IMR-90 (cell line): ENCODE results near the gene PRPSAP1. TPM values are rescaled to one million over a fixed set of nuclear protein-coding genes. Genes with fewer than 3 reads are reported as not detected.

Source experiments
- ATAC-seq: fragments of 200-7000 bp; cut with Tn5 transposase; 2 replicates; pipeline ENCODE4 v1.9.1; 2020; ENCODE audit warnings: low read depth, mild to moderate bottlenecking, moderate library complexity
- BruUV-seq: library from RNA; stranded (reverse); fragments of 400-500 nt; replicated peaks from 2 replicates; lab custom pipeline; 2021; lab: Mats Ljungman, UMichigan
- CTCF ChIA-PET: fragments of 300-600 bp; formaldehyde crosslinking; extraction: SDS; loops from one replicate; lab custom pipeline; 2021; ENCODE audit warnings: antibody characterized with exemption; lab: Yijun Ruan, JAX
- POLR2A ChIA-PET: fragments of 300-600 bp; sonication (Branson Sonifier 250); formaldehyde crosslinking; loops from one replicate; lab custom pipeline; 2022; ENCODE audit warnings: antibody characterized with exemption; ENCODE audit not compliant: unreplicated experiment; lab: Charles Lee
- DNase-seq: peaks from one replicate; pipeline ENCODE4 v3.0.0; 2013
- H2AFZ ChIP-seq: replicated peaks from 2 replicates; pipeline ENCODE3; 2013; ENCODE audit warnings: low read length, mild to moderate bottlenecking; ENCODE audit not compliant: poor library complexity
- H2AK5ac ChIP-seq: 2 replicates; pipeline ENCODE4 v1.6.1; 2013; ENCODE audit warnings: low read depth, low read length, inconsistent platforms
- H2AK9ac ChIP-seq: replicated peaks from 2 replicates; pipeline ENCODE3; 2013; ENCODE audit warnings: mild to moderate bottlenecking, low read depth, low read length, moderate library complexity; ENCODE audit not compliant: poor library complexity
- H2BK120ac ChIP-seq: 2 replicates; pipeline ENCODE4 v1.6.1; 2013; ENCODE audit warnings: low read depth, low read length, inconsistent platforms
- H2BK15ac ChIP-seq: 3 replicates; pipeline ENCODE4 v1.6.1; 2013; ENCODE audit warnings: low read depth, low read length, inconsistent platforms
- H2BK20ac ChIP-seq: 2 replicates; pipeline ENCODE4 v1.6.1; 2013; ENCODE audit warnings: low read depth, mild to moderate bottlenecking, inconsistent platforms, low read length, moderate library complexity
- H2BK5ac ChIP-seq: 2 replicates; pipeline ENCODE4 v1.6.1; 2013; ENCODE audit warnings: mild to moderate bottlenecking, low read depth, low read length, inconsistent platforms; ENCODE audit not compliant: poor library complexity, severe bottlenecking
- H3K14ac ChIP-seq: replicated peaks from 2 replicates; pipeline ENCODE4 v1.6.1; 2013; ENCODE audit warnings: low read depth, low read length, inconsistent platforms
- H3K18ac ChIP-seq: 2 replicates; pipeline ENCODE4 v1.6.1; 2013; ENCODE audit warnings: low read depth, low read length, control low read depth
- H3K23ac ChIP-seq: 2 replicates; pipeline ENCODE4 v1.6.1; 2013; ENCODE audit warnings: low read depth, low read length, inconsistent platforms
- H3K27ac ChIP-seq: 2 replicates; pipeline ENCODE4 v1.5.1; 2013; ENCODE audit warnings: mild to moderate bottlenecking, control low read depth, low read length; ENCODE audit not compliant: insufficient read depth
- H3K27me3 ChIP-seq: 2 replicates; pipeline ENCODE4 v1.6.1; 2013; ENCODE audit warnings: low read length; ENCODE audit not compliant: control insufficient read depth, insufficient read depth
- H3K36me3 ChIP-seq: 2 replicates; pipeline ENCODE4 v1.6.1; 2013; ENCODE audit warnings: low read length, mixed read lengths; ENCODE audit not compliant: control insufficient read depth, insufficient read depth
- H3K4ac ChIP-seq: 2 replicates; pipeline ENCODE4 v1.6.1; 2013; ENCODE audit warnings: low read depth, low read length, inconsistent platforms
- H3K4me1 ChIP-seq: 2 replicates; pipeline ENCODE4 v1.6.1; 2013; ENCODE audit warnings: low read length, mixed read lengths; ENCODE audit not compliant: control insufficient read depth, insufficient read depth
- H3K4me2 ChIP-seq: 2 replicates; pipeline ENCODE4 v1.6.1; 2013; ENCODE audit warnings: low read depth, mild to moderate bottlenecking, control low read depth, low read length, moderate library complexity
- H3K4me3 ChIP-seq: 2 replicates; pipeline ENCODE4 v1.5.1; 2013; ENCODE audit warnings: low read depth, mild to moderate bottlenecking, control low read depth, low read length, moderate library complexity; ENCODE audit not compliant: insufficient read depth
- H3K56ac ChIP-seq: 2 replicates; pipeline ENCODE4 v1.6.1; 2013; ENCODE audit warnings: low read length, inconsistent platforms; ENCODE audit not compliant: insufficient read depth; ENCODE audit errors: extremely low read depth
- H3K79me1 ChIP-seq, 2 experiments: 2 replicates each; pipeline ENCODE4 v1.6.1; 2013; ENCODE audit warnings: low read length in 2 of 2, inconsistent platforms in 1 of 2, low read depth in 1 of 2
- H3K9ac ChIP-seq: 2 replicates; pipeline ENCODE4 v1.6.1; 2013; ENCODE audit warnings: low read depth, low read length, control low read depth
- H3K9me1 ChIP-seq: 2 replicates; pipeline ENCODE4 v1.6.1; 2013; ENCODE audit warnings: low read length, inconsistent platforms; ENCODE audit not compliant: insufficient read depth
- H3K9me3 ChIP-seq: 2 replicates; pipeline ENCODE4 v1.6.1; 2013; ENCODE audit warnings: low read length; ENCODE audit not compliant: control insufficient read depth, insufficient read depth
- H4K20me1 ChIP-seq: 2 replicates; pipeline ENCODE4 v1.6.1; 2013; ENCODE audit warnings: low read length, inconsistent platforms; ENCODE audit not compliant: insufficient read depth
- H4K5ac ChIP-seq: 2 replicates; pipeline ENCODE4 v1.6.1; 2013; ENCODE audit warnings: mild to moderate bottlenecking, low read depth, low read length, control low read depth
- H4K8ac ChIP-seq, 2 experiments: 2 replicates each; pipeline ENCODE4 v1.6.1; 2013; ENCODE audit warnings: low read depth in 2 of 2, low read length in 2 of 2, control low read depth in 1 of 2, inconsistent platforms in 1 of 2
- H4K91ac ChIP-seq: 2 replicates; pipeline ENCODE4 v1.6.1; 2013; ENCODE audit warnings: low read depth, low read length, inconsistent platforms; ENCODE audit not compliant: insufficient read depth
- BHLHE40 ChIP-seq: fragments of 150-350 bp; IDR thresholded peaks from 2 replicates; pipeline ENCODE4 v1.6.1; 2016; ENCODE audit warnings: mild to moderate bottlenecking, low read depth, low read length
- CEBPB ChIP-seq: IDR thresholded peaks from 2 replicates; pipeline ENCODE4 v1.6.1; 2012; ENCODE audit warnings: low read depth, low read length, improper control_type of control experiment
- CTCF ChIP-seq: conservative IDR thresholded peaks from 2 replicates; pipeline ENCODE4 v1.5.1; 2012; ENCODE audit warnings: mild to moderate bottlenecking, low read depth, low read length, improper control_type of control experiment
- FOS ChIP-seq: fragments of 150-350 bp; IDR thresholded peaks from 2 replicates; pipeline ENCODE4 v1.6.1; 2016; ENCODE audit warnings: low read depth, low read length
- MAFK ChIP-seq: IDR thresholded peaks from 2 replicates; pipeline ENCODE4 v1.6.1; 2012; ENCODE audit warnings: low read depth, low read length, improper control_type of control experiment
- MAZ ChIP-seq: IDR thresholded peaks from 2 replicates; pipeline ENCODE4 v1.6.1; 2012; ENCODE audit warnings: low read depth, mild to moderate bottlenecking, low read length, improper control_type of control experiment, moderate library complexity, borderline replicate concordance
- MXI1 ChIP-seq: IDR thresholded peaks from 2 replicates; pipeline ENCODE4 v1.6.1; 2012; ENCODE audit warnings: low read depth, mild to moderate bottlenecking, low read length, moderate library complexity, borderline replicate concordance
- RCOR1 ChIP-seq: IDR thresholded peaks from 2 replicates; pipeline ENCODE4 v1.6.1; 2012; ENCODE audit warnings: mild to moderate bottlenecking, low read length, improper control_type of control experiment; ENCODE audit not compliant: insufficient replicate concordance
- RFX5 ChIP-seq: IDR thresholded peaks from 2 replicates; pipeline ENCODE4 v1.8.0; 2012; ENCODE audit warnings: low read depth, mild to moderate bottlenecking, low read length, moderate library complexity
- SMC3 ChIP-seq: fragments of 150-350 bp; IDR thresholded peaks from 2 replicates; pipeline ENCODE4 v1.6.1; 2016; ENCODE audit warnings: low read depth, mild to moderate bottlenecking, antibody characterized with exemption, low read length, moderate library complexity
- WGBS, 2 experiments: methylation state at CpG; one replicate each; pipeline versions ENCODE4 v1.1.5 to v1.1.7; 2013; ENCODE audit warnings: missing lambda C conversion rate in 2 of 2; ENCODE audit not compliant: insufficient read length in 1 of 2; ENCODE audit errors: extremely low coverage in 2 of 2; 5-methylcytosine and 5-hydroxymethylcytosine counted together
- dilution Hi-C: fragments of 300-500 bp; cut with HindIII; formaldehyde crosslinking; loops from one replicate; pipeline ENCODE4 v1.14.3; 2018; ENCODE audit warnings: low sequenced_read_pairs; ENCODE audit not compliant: unreplicated experiment
- in situ Hi-C: fragments of 300-500 bp; cut with MboI; formaldehyde crosslinking; loops from 3 replicates; pipeline ENCODE4 v1.14.3; 2019; ENCODE audit warnings: low sequenced_read_pairs, inconsistent platforms, mixed read lengths
- intact Hi-C: fragments of 100-400 bp; cut with micrococcal nuclease; formaldehyde crosslinking; loops from 2 replicates; pipeline ENCODE4 v1.10.0; 2022
- polyA plus RNA-seq, 3 experiments: library from polyadenylated mRNA; depleted of rRNA; stranded (reverse); fragments of >200 nt; gene quantifications; 2 replicates each; pipeline ENCODE4 v1.2.3, GENCODE V29; 2012; ENCODE audit warnings: low replicate concordance in 1 of 3
- total RNA-seq: library from RNA; depleted of rRNA; stranded (reverse); fragments of >200 nt; gene quantifications from 2 replicates; pipeline ENCODE4 v1.2.3, GENCODE V29; 2012
- TF ChIP-seq, protein P1 (sequence below): fragments of 150-350 bp; IDR thresholded peaks from 2 replicates; pipeline ENCODE4 v1.6.1; 2017; ENCODE audit warnings: mild to moderate bottlenecking, antibody characterized with exemption, low read length, low read depth
- TF ChIP-seq, protein P2 (sequence below): fragments of 150-350 bp; IDR thresholded peaks from 2 replicates; pipeline ENCODE4 v1.6.1; 2016; ENCODE audit warnings: low read depth, mild to moderate bottlenecking, low read length, moderate library complexity, borderline replicate concordance

Gene PRPSAP1
- total and polyA plus RNA-seq, 2 of the 4 experiments (the other 2 are of a cell fraction), result 34.4 to 48.6 TPM

DNA sequence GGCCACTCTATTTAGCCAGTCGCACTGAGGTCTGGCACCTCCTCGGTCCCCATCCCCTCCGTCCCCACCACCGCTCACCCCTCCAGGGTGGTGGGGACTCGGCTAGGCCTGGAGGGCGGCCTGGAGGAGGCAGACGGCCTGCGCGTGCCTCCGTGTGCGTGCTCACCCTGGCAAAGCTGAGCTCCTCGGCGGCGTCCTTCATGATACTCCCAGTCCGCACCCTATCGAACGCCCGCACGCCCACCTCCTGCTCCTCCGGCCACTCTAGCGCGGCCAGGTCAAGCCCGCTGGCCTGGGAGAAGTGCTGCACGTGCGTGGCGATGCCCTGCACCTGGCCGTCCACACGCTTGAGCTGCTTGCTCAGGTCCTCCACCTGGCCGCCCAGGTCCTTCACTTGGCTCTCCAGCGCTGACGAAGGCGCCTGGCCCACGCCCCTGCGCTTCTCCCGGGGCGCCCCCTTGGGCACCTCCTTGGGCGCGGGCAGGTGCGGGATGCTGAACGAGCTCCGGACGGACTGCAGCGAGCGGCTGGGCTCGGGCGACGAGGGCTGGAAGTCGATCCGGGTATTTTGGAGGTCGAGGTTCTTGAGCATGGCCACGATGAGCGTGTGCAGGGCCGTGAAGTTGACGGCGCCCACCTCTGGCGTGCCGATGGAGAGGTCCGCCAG, 46.3 kb downstream of the PRPSAP1 start:
- no peak overlapping the region for H2AFZ ChIP-seq
- TF ChIP-seq FOS (no peak), SMC3 (no peak), CTCF (no peak), MXI1 (no peak), MAZ (no peak), RFX5 (no peak), MAFK (no peak), CEBPB (no peak), BHLHE40 (no peak), RCOR1 (no peak)
- TF ChIP-seq, protein P1, sequence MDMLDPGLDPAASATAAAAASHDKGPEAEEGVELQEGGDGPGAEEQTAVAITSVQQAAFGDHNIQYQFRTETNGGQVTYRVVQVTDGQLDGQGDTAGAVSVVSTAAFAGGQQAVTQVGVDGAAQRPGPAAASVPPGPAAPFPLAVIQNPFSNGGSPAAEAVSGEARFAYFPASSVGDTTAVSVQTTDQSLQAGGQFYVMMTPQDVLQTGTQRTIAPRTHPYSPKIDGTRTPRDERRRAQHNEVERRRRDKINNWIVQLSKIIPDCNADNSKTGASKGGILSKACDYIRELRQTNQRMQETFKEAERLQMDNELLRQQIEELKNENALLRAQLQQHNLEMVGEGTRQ, result no peak
- TF ChIP-seq, protein P2, sequence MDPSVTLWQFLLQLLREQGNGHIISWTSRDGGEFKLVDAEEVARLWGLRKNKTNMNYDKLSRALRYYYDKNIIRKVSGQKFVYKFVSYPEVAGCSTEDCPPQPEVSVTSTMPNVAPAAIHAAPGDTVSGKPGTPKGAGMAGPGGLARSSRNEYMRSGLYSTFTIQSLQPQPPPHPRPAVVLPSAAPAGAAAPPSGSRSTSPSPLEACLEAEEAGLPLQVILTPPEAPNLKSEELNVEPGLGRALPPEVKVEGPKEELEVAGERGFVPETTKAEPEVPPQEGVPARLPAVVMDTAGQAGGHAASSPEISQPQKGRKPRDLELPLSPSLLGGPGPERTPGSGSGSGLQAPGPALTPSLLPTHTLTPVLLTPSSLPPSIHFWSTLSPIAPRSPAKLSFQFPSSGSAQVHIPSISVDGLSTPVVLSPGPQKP, result no peak
- no peaks in the 10 kb centered on the region for H3K9me3 ChIP-seq
- no peak overlapping the region for H2AK5ac ChIP-seq
- no peak overlapping the region for H3K9ac ChIP-seq
- H4K8ac ChIP-seq, result no peak overlapping the region
- DNase-seq (no peak), ATAC-seq (no peak)
- no peaks in the 10 kb centered on the region for H3K9me1 ChIP-seq
- H4K91ac ChIP-seq, result no peak overlapping the region
- in situ Hi-C loops (loop anchor here (10.0 kb wide), 1 partner anchor 197 kb away; the partner anchor contains the start of gene RHBDF2), intact Hi-C loops (no loop called here), dilution Hi-C loops (no loop called here)
- BruUV-seq, result no TSS peak
- peaks cover 0 to 6% of the 10 kb centered on the region in 2 experiments; a peak in 1 of 4 replicates for H3K79me1 ChIP-seq
- H2AK9ac ChIP-seq, result no peak overlapping the region
- H4K5ac ChIP-seq, result no peak overlapping the region
- H3K4me2 ChIP-seq, result no peak overlapping the region
- no peaks in the 10 kb centered on the region for H3K27me3 ChIP-seq
- no peak overlapping the region for H3K18ac ChIP-seq
- no peak overlapping the region for H3K56ac ChIP-seq
- ChIA-PET POLR2A (no interaction called here), CTCF (no interaction called here)
- no peak overlapping the region for H3K4me3 ChIP-seq
- no peaks in the 10 kb centered on the region for H4K20me1 ChIP-seq
- peaks cover 2% of the 10 kb centered on the region; the same call in 1 of the 2 replicates for H3K4me1 ChIP-seq
- H2BK20ac ChIP-seq, result no peak overlapping the region
- H2BK5ac ChIP-seq, result no peak overlapping the region
- no peak overlapping the region for H3K27ac ChIP-seq
- H3K4ac ChIP-seq, result no peak overlapping the region
- peaks cover 21% of the 10 kb centered on the region for H3K36me3 ChIP-seq
- no peak overlapping the region for H2BK15ac ChIP-seq
- 99% methylated on average over 40 of the region's 58 CpGs; no CpG with 5 or more reads in 1 of the 2 experiments for WGBS, 2 experiments
- H3K23ac ChIP-seq, result no peak overlapping the region
- no peak overlapping the region for H3K14ac ChIP-seq
- H2BK120ac ChIP-seq, result no peak overlapping the region
